Stimulated activated CD4-positive, alpha-beta T cell treated with anti-CD3 and anti-CD28 coated beads, Interleukin-1b, Interleukin-23, amount 100 ng/mL, for 1 hour (primary cell): ENCODE measurements around the gene RASA1.

Experiments
- DNase-seq, 2 donors: peaks; one replicate each; pipeline ENCODE4 v3.0.0-alpha.2; 2020; ENCODE audit warnings: low read depth in 2 of 2

Gene RASA1

DNA sequence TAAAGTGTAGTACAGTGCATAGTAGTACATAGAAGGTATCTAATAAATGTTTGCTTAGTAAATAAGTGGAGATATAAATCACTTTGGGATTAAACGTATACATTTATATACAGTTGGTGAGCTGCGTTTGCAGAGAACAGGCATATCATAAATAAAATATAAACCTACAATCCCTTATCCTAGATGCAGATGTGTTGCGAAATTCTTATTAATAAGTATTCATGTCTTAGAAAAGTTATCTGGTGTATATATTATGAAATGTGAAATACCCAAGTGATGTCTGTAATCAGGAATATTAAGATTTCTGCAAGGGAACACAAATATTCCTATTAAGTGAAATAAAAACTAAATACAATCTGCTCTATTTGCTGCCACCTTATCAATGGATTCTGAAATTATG is 136.2 kb downstream of the RASA1 start:
- no peak for DNase-seq

DNA sequence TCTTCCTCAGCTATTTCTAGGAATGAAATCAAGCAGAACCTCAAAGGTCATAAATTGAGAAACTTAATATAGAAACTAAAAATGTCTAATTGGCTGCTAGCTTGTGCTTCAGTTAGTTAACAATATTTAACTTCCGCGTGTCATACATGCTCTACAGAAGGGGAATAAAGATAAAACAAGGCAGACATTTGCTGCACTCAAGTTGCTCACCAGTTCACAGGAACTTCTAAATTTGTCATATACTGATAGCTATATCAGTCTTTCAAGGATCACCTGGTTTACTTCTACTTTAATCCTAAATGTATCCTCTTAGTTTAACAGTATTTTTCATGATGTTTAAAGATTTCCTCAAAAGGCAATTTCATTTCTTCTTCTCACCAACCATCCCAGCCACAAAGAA is 136.7 kb downstream of the RASA1 start:
- DNase-seq: no peak

DNA sequence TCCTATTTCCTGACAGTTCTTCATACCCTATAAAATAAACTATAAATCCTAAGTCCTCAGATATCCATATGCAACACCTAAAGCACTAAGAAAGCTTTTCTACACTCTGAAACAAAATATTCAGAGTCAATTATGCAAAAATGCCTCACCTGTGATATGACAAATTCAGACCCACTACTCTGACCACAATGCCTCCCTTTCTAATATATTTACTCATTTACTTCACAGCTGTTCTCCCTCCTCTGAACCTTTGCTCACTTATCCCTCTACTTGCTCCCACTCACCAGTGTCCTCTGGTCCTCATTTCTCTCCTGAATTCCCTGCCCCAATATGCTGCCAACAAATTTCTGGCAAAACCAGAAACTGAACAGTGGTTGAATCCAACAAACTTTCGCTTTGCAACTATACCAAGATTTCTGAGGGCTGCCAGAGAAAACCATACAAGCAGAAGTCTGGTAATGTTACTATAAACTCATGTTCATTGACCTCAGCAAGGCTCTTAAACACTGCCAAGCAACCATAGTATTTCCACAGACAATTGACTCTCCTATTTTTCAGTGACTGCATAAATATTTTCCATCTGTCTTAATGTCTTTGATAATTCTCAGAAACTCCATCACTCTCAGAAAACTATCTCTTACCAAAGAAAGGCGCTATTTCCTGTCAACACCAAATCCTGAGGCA is 137.9 kb downstream of the RASA1 start:
- DNase-seq: no peak

DNA sequence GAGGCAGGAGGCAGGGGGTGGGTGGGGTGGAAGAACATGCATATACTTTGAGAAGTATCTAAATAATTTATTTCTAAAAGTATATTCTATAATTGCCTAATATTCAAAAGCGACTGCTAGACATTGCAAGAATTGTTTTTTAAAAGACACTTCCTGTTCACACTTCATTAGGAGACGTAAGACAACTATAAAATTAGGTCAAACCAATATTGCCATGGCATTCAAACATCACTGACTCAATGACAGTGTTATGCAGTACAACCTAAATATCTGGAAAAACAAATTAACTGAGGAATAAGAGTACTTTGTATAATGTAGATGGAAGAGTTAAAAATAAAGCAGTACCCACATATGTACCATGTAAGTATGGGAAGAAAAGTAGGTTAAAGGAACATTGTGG is 140.5 kb downstream of the RASA1 start:
- DNase-seq: no peak

DNA sequence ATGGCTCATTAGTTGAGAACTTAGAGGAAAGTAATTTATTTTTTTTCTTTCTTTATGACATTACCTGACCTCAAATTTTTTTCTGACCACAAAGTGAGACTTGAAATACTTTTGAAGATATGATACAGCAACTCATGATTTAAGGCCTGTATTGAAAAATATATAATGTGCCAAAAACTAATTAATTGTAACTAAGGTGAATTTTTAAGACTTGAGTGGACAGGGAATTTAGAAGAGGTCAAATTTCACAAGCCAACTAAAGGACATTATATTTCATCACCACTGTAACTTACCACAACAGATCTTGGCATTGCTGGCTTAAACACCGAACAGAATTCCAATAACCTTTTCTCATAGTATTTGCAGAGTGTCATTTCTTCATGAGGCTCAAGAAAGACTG is 143.2 kb downstream of the RASA1 start:
- DNase-seq: no peak

DNA sequence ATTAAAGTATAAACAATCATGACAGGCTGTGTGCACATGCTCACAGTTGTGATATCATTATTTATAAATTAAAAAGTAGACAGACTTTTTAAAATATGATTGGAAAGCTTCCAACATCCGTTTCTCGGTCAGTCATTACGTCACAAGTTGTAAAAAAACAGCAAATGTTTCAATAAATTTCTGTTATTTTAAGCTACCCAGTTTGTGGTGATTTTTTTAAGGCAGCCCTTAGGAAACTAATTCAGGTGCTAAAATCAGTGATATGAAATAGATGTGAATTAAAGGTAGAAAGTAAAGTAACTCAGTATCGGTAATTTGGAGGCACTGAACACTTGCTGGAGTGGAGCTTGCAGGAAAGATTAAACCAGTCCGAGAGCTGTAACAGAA is 143.9 kb downstream of the RASA1 start:
- DNase-seq: no peak

DNA sequence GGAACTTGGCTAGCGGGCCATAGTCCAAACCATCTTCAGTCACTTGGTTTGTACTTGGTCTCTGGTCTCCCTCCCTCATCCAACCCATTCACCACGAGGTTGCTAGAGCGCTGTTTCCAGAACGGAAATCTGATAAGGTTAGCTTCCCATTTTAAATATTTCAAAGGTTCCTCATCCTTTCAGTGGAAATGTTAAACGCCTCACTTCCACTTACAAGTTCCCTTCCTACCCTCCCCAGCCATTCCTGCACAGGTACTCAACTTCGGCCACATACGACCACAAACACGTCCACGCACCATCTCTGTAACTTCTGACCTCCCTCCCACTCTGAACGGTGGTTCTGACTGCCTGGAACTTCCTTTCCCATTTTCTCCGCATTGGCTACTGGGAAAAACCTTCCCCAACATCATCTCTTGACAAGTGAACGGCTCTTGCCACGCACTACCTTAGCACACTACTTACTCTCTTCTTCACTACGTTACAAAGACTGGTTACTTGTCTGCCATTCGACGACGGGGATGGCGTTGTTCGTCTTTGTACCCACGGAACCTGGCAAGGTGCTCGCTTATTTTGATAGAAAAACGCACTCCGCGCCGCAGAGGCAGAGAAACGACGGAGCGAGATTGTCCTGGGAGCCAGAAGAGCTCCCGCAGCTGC is 144.4 kb downstream of the RASA1 start:
- DNase-seq: no peak

DNA sequence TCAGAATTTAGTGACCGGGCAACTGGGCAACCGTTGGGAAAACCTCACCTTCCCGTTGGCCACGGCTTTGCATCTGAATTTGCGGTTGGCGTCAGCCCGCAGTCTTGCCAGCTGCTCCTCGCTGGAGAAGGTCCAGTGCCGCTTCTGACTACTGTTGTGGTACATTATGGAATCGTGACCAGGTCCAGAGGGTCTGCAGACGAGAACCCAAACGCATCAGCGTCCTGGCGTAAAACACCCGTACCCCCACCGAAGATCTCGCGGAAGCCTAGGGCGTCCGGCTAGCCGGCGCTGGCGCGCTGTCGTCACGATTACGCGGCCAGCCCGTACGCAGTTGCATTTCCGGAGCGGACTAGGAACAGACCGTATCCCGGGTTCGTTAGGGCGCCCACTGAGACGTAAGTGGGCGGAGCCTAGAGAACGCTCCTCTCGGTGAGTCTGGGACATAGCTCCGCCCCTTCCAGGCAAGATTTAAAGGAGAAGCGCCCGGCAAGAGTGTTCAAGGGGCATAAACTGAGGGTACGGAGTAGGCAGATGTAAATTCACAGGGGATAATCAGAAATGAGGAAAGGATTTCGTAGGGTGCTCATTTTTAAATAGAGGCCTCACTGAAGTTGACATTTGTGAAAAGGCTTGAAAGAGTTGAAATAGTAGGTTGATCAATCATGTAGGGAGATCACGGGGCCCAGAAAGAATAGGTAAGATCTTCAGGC is 145.1 kb downstream of the RASA1 start, which contains the start of gene CCNH:
Gene CCNH (minus strand): TSS at position 301 of the 713 bp plus-strand sequence. CDS start 136 bp downstream, at position 165.
- peak; percentile 84 to 91 for DNase-seq

DNA sequence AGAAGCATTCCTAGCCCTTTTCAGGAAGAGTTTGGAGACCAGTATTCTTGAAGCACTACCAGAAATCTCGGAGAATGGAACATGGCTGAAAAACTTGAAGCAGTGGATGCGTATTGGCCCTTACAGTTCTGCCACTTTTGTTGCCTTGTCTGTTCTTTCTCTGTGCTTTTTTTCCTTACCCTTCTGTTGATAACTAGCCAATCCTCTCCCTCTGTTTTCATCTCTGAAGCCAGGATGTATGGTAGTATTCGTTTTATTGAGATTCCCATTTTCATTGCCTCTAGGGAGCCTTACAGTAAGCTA is 145.6 kb downstream of the RASA1 start:
- DNase-seq: no peak

DNA sequence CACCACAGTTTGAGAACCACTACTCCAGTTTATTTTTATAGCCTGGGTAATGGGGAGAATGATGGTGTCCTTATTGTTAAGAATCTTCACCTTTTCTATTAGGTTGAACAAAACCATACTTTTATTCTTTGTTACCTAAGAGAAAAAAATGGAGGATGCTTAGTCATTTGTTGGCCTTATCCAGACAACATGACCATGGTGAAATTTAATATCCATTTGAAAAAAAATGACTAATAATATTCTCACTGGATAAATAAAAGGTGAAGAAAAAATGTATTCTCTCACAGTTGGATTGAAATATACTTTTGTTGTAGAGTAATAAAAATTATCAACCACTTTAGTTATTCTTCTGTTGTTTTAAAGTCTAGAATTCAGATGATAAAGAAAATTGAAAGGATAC is 150.8 kb downstream of the RASA1 start:
- no peak for DNase-seq

DNA sequence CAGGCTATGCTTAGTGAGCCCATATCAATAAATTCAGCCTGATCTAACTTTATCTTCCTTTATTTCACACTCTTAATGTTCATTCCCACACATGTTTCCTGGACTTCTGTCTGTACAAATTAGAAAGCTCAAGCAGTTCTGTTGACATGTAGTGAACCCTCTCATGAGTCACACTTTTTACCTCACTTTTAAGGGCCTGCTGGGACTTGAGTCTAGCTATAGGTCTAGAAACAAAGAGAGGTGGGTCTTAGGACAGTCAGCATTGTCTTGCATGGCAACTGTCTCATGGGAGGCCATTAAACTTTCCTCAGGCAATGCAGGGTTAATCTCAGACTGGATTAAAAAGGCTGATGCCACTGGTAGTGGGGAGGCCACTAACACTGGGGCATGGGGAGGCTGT is 153.6 kb downstream of the RASA1 start:
- no peak for DNase-seq

DNA sequence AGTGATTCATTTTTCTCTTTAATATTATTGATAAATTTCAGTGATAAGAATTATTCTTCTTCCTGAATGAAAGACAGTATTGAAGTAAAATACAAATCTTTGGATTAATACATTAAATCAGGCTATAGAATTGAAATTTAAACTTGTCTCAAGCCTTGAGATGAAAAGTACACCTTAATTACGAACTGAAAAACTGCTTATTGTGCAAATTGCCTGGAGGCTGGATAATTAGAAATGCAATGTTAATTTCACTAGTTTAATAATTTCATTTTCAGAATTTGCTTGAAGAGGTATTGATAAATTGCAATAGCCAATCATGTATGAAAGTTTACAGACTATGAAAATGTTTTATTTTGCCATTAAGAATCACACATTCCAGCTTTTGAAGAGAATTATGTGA is 156.1 kb downstream of the RASA1 start:
- DNase-seq: no peak

DNA sequence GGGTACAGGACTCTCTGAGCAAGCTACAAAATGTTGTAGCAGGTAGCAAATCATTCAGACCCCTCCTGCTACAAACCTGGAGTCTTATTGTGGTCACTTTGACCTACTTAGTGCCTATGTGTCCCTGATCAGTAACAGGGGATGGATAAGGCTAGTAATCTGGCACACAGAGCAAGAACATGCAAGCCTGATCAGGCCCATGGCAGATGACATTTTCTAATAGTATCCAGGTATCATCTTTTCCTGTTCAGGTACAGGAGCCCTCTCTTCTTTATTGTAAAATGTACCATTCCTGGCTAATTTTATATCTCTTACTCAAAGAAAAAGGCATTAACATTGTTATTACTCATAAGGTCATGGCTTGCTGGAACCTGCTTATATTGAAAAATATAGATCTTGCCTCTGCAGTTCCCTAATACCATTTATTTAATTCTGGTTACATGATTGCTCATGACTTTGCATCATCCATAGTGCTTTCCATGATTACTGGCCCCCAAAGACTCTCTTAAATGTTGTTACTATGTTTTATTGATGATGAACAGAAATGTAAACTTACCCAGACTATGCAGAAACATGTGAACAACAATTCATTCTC is 163.3 kb downstream of the RASA1 start:
- no peak for DNase-seq

DNA sequence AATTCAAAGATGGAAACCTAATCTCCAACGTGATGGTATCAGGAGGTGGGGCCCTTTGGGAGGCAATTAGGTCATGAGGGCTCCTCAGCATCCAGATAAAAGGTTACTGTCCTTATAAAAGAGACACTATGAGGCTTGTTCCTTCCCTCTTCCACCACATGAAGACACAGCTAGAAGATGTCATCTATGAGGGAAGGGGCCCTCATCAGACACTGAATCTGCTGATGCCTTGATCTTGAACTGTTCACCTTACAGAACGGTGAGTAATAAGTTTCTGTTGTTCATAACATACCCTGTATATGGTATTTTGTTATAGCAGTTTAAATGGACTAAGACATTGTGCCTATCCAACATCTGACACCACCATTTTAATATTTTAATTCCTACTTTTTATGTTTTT is 164.8 kb downstream of the RASA1 start:
- no peak for DNase-seq

DNA sequence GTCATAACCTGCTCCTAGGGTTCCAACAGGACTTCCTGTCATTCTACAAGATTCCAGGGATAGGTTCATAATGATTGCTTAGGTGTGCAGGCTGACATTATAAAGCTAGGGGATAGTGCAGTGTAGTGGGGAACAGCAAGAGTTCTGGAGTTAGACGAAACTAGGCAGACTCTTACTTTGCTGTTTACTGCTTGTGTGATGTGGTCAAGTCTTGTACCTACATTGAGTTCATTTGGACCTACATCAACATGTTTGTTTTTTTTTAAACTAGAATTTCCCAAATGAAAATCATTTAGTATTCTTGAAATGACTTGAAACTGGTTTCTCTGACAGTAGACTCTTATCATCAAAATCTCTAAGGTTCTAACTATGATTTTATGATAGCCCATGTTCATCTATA is 166.3 kb downstream of the RASA1 start:
- DNase-seq: no peak

DNA sequence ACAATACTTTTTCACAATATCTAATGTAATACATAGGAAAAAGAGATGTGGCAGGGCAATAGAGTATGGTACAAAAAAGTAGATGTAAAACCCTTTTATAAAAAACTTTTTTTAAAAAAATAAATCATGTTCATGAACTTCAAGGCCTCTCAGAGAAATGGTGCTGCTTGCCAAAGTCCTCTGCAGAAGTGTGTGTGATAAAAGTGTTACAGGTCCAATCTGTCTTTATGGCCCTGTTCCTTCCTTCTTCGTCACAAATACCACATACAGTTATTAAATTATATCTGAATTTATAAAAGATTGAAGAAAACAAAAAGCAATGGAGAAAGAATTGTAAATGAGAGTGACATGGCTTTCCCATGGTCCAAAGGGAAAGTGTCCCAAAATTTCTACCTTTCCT is 166.8 kb downstream of the RASA1 start:
- no peak for DNase-seq

DNA sequence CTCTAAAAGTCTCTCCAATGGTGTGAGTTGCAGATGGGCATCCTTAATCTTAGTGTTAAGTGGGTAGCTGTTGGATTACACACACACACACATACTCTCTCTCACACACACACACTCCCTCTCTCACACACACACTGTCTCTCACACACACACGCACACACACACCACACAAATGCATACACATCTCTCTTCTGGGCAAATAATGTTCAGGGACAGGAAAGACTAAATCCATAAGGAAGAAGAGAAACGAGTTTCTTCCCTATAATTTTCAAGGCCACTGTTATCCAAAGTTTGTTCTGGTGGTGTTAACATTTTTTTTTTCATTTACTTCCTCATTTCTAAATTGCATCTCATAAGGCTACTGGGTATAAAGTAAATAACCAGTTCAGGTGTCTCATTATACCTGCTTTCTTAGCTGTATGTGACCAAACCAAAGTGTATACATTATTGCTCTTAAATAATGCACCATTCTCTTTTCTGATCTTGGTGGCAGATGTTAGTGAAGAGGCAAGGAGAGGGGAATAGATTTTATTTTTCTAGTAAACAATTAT is 167.5 kb downstream of the RASA1 start:
- DNase-seq: no peak

DNA sequence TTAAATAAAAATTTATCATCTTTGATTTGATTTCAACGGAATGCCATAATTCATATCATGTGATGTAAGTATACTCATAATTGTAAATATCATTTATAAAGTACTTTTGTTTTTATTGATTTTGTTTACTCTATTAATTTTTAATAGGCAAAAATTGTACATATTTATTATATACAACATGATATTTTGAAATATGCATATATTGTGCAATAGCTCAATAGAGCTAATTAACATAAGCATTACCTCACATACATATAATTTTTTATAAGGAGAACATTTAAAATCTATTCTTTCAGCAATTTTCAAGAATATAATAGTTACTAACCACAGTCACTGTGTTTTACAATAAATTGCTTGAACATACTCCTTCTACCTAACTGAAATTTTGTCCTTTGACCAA is 170.0 kb downstream of the RASA1 start:
- no peak for DNase-seq

DNA sequence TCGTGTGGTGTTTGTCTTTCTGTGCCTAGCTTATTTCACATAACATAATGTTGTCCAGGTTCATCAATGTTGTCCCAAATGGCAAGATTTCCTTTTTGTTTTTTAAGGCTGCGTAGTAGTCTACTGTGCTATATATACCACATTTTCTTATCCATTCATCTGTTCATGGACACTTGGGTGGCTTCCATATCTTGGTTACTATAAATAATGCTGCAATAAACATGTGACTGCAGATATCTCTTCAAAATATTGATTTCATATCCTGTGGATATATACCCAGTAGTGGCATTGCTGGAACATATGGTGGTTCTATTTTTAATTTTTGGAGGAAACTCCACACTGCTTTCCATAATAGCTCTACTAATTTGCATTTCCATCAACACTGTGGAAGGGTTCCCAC is 170.5 kb downstream of the RASA1 start:
- DNase-seq: no peak
